HepG2 (cell line): ENCODE data around the gene TMEM255B.

ENCODE experiments used
- HCFC1 ChIP-seq: fragments of 150-350 bp; IDR thresholded peaks from 2 replicates; pipeline ENCODE4 v1.6.1; 2014; ENCODE audit warnings: low read depth, low read length
- HOXA7 ChIP-seq: sonication (generic); formaldehyde crosslinking; IDR thresholded peaks from 2 replicates; pipeline ENCODE4 v1.8.1; 2022; ENCODE audit warnings: mild to moderate bottlenecking, missing genetic modification reagents, moderate library complexity
- MAZ ChIP-seq, 2 experiments: sonication (generic) in 1 of 2; formaldehyde crosslinking in 1 of 2; IDR thresholded peaks; 2 replicates each; pipeline versions ENCODE4 v1.5.0 to v1.6.1; 2012 to 2020; ENCODE audit warnings: low read depth in 2 of 2, mild to moderate bottlenecking in 2 of 2, borderline replicate concordance in 1 of 2, improper control_type of control experiment in 1 of 2, low read length in 1 of 2, missing genetic modification reagents in 1 of 2, moderate library complexity in 1 of 2
- POLR2G ChIP-seq: fragments of 200-400 bp; formaldehyde crosslinking; IDR thresholded peaks from 2 replicates; pipeline ENCODE4 v1.6.1; 2018; ENCODE audit warnings: mild to moderate bottlenecking, low read depth, low read length, moderate library complexity
- RAD21 ChIP-seq: fragments of 450-650 bp; formaldehyde crosslinking; IDR thresholded peaks from 2 replicates; pipeline ENCODE4 v1.5.0; 2020; ENCODE audit warnings: mild to moderate bottlenecking
- SMAD1 ChIP-seq: sonication (generic); formaldehyde crosslinking; IDR thresholded peaks from 2 replicates; pipeline ENCODE4 v1.4.0; 2020; ENCODE audit warnings: missing genetic modification reagents, low read depth, mild to moderate bottlenecking, borderline replicate concordance
- SRSF1 ChIP-seq: fragments of 200-400 bp; formaldehyde crosslinking; optimal IDR thresholded peaks from 2 replicates; pipeline ENCODE3; 2017; ENCODE audit warnings: mild to moderate bottlenecking, low read depth, low read length, moderate library complexity
- U2AF2 ChIP-seq: fragments of 200-400 bp; formaldehyde crosslinking; IDR thresholded peaks from 2 replicates; pipeline ENCODE4 v1.6.1; 2017; ENCODE audit warnings: low read depth, mild to moderate bottlenecking, low read length
- ZBTB33 ChIP-seq: sonication (generic); formaldehyde crosslinking; IDR thresholded peaks from 2 replicates; pipeline ENCODE4 v1.4.0; 2020; ENCODE audit warnings: missing genetic modification reagents
- ZFP37 ChIP-seq: sonication (generic); formaldehyde crosslinking; IDR thresholded peaks from 2 replicates; pipeline ENCODE4 v1.4.0; 2020; ENCODE audit warnings: missing genetic modification reagents, borderline replicate concordance
- TF ChIP-seq, protein P1 (sequence below): fragments of 450-650 bp; IDR thresholded peaks from 2 replicates; pipeline ENCODE4 v1.6.1; 2017; ENCODE audit warnings: mild to moderate bottlenecking

GRCh38 chr13:113857531-113858195 lies 98.6 kb downstream of the TMEM255B start:
- no peak for TF ChIP-seq U2AF2
- no peak for TF ChIP-seq ZFP37 (CRISPR knock-in tag)
- no peak for TF ChIP-seq HCFC1
- no peak for TF ChIP-seq SMAD1 (CRISPR knock-in tag)
- TF ChIP-seq MAZ (IDR thresholded peaks at IDR 0.05; ENCODE audit: borderline replicate concordance, low read depth, low read length) = no peak
- TF ChIP-seq MAZ (CRISPR knock-in tag; IDR thresholded peaks at IDR 0.05; ENCODE audit: low read depth) = no peak
- no peak for TF ChIP-seq ZBTB33 (CRISPR knock-in tag)
- TF ChIP-seq HOXA7 (CRISPR knock-in tag) = no peak
- no peak for TF ChIP-seq SRSF1
- no peak for TF ChIP-seq RAD21 (CRISPR knock-in tag)
- TF ChIP-seq, protein P1, sequence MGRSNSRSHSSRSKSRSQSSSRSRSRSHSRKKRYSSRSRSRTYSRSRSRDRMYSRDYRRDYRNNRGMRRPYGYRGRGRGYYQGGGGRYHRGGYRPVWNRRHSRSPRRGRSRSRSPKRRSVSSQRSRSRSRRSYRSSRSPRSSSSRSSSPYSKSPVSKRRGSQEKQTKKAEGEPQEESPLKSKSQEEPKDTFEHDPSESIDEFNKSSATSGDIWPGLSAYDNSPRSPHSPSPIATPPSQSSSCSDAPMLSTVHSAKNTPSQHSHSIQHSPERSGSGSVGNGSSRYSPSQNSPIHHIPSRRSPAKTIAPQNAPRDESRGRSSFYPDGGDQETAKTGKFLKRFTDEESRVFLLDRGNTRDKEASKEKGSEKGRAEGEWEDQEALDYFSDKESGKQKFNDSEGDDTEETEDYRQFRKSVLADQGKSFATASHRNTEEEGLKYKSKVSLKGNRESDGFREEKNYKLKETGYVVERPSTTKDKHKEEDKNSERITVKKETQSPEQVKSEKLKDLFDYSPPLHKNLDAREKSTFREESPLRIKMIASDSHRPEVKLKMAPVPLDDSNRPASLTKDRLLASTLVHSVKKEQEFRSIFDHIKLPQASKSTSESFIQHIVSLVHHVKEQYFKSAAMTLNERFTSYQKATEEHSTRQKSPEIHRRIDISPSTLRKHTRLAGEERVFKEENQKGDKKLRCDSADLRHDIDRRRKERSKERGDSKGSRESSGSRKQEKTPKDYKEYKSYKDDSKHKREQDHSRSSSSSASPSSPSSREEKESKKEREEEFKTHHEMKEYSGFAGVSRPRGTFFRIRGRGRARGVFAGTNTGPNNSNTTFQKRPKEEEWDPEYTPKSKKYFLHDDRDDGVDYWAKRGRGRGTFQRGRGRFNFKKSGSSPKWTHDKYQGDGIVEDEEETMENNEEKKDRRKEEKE = no peak
- TF ChIP-seq POLR2G = no peak
